ENCODE results near the gene SH3TC1. TPM values are rescaled to one million over a fixed set of nuclear protein-coding genes. Genes with fewer than 3 reads are reported as not detected.

SH3TC1 gene
- total and polyA plus RNA-seq, 4 donors = 6.5 to 34.6 (median 25.8) TPM

DNA sequence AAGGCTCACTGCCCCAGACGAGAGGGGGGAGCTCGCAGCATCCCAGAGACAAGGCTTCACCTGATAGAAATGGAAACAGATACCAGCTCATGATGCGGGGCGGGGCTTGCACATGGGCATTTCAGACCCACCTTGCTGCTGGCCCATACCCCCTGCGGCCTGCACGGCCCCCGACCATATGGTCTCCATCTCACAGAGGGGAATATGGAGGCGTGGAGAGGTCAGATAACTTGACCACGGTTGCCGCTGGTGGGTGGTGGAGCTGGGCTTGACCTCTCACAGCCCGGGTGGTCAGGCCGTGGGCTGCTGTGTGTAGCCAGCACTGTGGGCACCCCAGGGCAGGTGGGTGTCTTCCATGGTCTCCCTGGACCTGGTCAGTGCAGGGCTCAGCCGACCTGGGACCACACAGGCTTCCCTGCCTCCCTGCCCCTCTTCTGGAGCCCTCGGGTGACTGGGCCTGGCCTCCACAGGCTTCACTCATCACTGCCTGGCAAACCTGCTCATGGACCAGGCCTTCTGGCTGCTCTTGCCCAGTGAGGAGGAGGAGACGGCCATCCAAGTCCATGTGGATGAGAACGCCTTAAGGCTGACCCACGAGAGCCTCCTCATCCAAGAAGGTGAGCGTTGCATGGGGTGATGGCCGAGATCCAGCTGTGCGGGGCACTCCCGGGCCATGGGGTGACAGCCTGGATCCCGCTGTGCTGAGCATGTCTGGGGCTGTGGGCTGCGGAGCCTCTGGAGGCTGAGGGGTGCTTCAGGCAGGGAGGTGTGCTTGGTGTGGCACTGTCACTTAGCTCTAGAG lies 16.8 kb downstream of the SH3TC1 start:
- no peaks in the 10 kb centered on the region for H3K9me3 ChIP-seq (ENCODE audit: control insufficient read depth in 4 of 4, low read length in 3 of 4)
- TF ChIP-seq, protein P1, sequence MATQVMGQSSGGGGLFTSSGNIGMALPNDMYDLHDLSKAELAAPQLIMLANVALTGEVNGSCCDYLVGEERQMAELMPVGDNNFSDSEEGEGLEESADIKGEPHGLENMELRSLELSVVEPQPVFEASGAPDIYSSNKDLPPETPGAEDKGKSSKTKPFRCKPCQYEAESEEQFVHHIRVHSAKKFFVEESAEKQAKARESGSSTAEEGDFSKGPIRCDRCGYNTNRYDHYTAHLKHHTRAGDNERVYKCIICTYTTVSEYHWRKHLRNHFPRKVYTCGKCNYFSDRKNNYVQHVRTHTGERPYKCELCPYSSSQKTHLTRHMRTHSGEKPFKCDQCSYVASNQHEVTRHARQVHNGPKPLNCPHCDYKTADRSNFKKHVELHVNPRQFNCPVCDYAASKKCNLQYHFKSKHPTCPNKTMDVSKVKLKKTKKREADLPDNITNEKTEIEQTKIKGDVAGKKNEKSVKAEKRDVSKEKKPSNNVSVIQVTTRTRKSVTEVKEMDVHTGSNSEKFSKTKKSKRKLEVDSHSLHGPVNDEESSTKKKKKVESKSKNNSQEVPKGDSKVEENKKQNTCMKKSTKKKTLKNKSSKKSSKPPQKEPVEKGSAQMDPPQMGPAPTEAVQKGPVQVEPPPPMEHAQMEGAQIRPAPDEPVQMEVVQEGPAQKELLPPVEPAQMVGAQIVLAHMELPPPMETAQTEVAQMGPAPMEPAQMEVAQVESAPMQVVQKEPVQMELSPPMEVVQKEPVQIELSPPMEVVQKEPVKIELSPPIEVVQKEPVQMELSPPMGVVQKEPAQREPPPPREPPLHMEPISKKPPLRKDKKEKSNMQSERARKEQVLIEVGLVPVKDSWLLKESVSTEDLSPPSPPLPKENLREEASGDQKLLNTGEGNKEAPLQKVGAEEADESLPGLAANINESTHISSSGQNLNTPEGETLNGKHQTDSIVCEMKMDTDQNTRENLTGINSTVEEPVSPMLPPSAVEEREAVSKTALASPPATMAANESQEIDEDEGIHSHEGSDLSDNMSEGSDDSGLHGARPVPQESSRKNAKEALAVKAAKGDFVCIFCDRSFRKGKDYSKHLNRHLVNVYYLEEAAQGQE (IDR thresholded peaks at IDR 0.05) = no peak
- TF ChIP-seq, protein P2, sequence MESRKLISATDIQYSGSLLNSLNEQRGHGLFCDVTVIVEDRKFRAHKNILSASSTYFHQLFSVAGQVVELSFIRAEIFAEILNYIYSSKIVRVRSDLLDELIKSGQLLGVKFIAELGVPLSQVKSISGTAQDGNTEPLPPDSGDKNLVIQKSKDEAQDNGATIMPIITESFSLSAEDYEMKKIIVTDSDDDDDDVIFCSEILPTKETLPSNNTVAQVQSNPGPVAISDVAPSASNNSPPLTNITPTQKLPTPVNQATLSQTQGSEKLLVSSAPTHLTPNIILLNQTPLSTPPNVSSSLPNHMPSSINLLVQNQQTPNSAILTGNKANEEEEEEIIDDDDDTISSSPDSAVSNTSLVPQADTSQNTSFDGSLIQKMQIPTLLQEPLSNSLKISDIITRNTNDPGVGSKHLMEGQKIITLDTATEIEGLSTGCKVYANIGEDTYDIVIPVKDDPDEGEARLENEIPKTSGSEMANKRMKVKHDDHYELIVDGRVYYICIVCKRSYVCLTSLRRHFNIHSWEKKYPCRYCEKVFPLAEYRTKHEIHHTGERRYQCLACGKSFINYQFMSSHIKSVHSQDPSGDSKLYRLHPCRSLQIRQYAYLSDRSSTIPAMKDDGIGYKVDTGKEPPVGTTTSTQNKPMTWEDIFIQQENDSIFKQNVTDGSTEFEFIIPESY (IDR thresholded peaks at IDR 0.05) = no peak
- TF ChIP-seq YY1 (IDR thresholded peaks at IDR 0.05) (no peak), RAD21 (IDR thresholded peaks at IDR 0.05) (no peak), HNF4A (conservative IDR thresholded peaks at IDR 0.05) (no peak), GABPA (IDR thresholded peaks at IDR 0.05 in 1 of 2, conservative IDR thresholded peaks at IDR 0.05 in 1 of 2) (no peak), FOXA2 (IDR thresholded peaks at IDR 0.05) (no peak), RXRA (IDR thresholded peaks at IDR 0.05) (no peak), SP1 (IDR thresholded peaks at IDR 0.05) (no peak), JUND (IDR thresholded peaks at IDR 0.05) (no peak), TAF1 (conservative IDR thresholded peaks at IDR 0.05) (no peak), NR2F2 (IDR thresholded peaks at IDR 0.05) (no peak), FOXA1 (IDR thresholded peaks at IDR 0.05) (no peak)
- TF ChIP-seq, protein P3, sequence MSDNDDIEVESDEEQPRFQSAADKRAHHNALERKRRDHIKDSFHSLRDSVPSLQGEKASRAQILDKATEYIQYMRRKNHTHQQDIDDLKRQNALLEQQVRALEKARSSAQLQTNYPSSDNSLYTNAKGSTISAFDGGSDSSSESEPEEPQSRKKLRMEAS (IDR thresholded peaks at IDR 0.05) = no peak
- TF ChIP-seq, protein P4, sequence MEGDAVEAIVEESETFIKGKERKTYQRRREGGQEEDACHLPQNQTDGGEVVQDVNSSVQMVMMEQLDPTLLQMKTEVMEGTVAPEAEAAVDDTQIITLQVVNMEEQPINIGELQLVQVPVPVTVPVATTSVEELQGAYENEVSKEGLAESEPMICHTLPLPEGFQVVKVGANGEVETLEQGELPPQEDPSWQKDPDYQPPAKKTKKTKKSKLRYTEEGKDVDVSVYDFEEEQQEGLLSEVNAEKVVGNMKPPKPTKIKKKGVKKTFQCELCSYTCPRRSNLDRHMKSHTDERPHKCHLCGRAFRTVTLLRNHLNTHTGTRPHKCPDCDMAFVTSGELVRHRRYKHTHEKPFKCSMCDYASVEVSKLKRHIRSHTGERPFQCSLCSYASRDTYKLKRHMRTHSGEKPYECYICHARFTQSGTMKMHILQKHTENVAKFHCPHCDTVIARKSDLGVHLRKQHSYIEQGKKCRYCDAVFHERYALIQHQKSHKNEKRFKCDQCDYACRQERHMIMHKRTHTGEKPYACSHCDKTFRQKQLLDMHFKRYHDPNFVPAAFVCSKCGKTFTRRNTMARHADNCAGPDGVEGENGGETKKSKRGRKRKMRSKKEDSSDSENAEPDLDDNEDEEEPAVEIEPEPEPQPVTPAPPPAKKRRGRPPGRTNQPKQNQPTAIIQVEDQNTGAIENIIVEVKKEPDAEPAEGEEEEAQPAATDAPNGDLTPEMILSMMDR (IDR thresholded peaks at IDR 0.05; ENCODE audit: low read depth, low read length, missing input control) = no peak
- TF ChIP-seq, protein P5, sequence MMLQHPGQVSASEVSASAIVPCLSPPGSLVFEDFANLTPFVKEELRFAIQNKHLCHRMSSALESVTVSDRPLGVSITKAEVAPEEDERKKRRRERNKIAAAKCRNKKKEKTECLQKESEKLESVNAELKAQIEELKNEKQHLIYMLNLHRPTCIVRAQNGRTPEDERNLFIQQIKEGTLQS (IDR thresholded peaks at IDR 0.05) = no peak
- no peak overlapping the region for H3K9ac ChIP-seq (ENCODE audit: low read depth in 1 of 2, low read length in 2 of 2)
- no peak for DNase-seq (ENCODE audit: low spot score)
- peaks cover 12 to 20% (median 16%) of the 10 kb centered on the region in 4 donors for H3K4me1 ChIP-seq (ENCODE audit: control insufficient read depth in 4 of 4, insufficient read depth in 4 of 4, low read length in 3 of 4)
- 95% methylated on average over 23 of the region's 23 CpGs for WGBS
- no peak overlapping the region for H3K27ac ChIP-seq (ENCODE audit: low read depth in 1 of 2, low read length in 2 of 2)
- no peaks in the 10 kb centered on the region for H3K27me3 ChIP-seq (ENCODE audit: control insufficient read depth in 4 of 4, insufficient read depth in 4 of 4, low read length in 3 of 4)
- peaks cover 11 to 36% (median 19%) of the 10 kb centered on the region in 4 donors for H3K36me3 ChIP-seq (ENCODE audit: control insufficient read depth in 4 of 4, insufficient read depth in 3 of 4, low read depth in 1 of 4, low read length in 3 of 4)
- no peak overlapping the region for H3K4me3 ChIP-seq (ENCODE audit: low read depth in 1 of 3, low read length in 3 of 3)
